Left ventricle myocardium superior (tissue), 1 donor: Measurements from ENCODE around the gene PIWIL4. TPM values are rescaled to one million over a fixed set of nuclear protein-coding genes. Genes with fewer than 3 reads are reported as not detected.
"Not testable (repeated sequence)": the region's sequence is repeated elsewhere in the genome, so short reads cannot be mapped to it uniquely, and the experiment has no call there.

Experiments
- ATAC-seq: fragments of 200-7000 bp; cut with Tn5 transposase; one replicate; pipeline ENCODE4 v1.9.1; 2020; ENCODE audit warnings: mild to moderate bottlenecking, moderate library complexity
- DNase-seq: peaks from one replicate; pipeline ENCODE4 v3.0.0-alpha.2; 2020
- intact Hi-C: fragments of 100-400 bp; cut with micrococcal nuclease; formaldehyde crosslinking; loops from one replicate; pipeline ENCODE4 v1.11.0; 2022
- total RNA-seq: library from RNA; stranded (reverse); fragmentation: NEBNext Ultra II Directional; extraction: Animal tissue kit (Norgen Biotek cat#: 25700); gene quantifications from one replicate; pipeline ENCODE4 v1.2.1, GENCODE V29; 2021
- donor health status: DM: no; HTN: yes; CAD: no; lungs with severe emphysema.

The PIWIL4 gene
- total RNA-seq, 1 donor from 2014 or later: 0.92 TPM

GRCh38 chr11:94623120-94623735 is 56.1 kb downstream of the PIWIL4 start:
- DNase-seq (no peak), ATAC-seq (peak; percentile 94)
- intact Hi-C loops: loop anchor here (5.0 to 10.0 kb wide), 2 partner anchors 142 to 274 kb away; partner anchors contain the start of gene AMOTL1

GRCh38 chr11:94625422-94625821 is 58.3 kb downstream of the PIWIL4 start:
- not testable (repeated sequence) for ATAC-seq, DNase-seq
- intact Hi-C loops: loop anchor here (10.0 kb wide), 1 partner anchor 139 kb away; the partner anchor contains the start of gene AMOTL1

GRCh38 chr11:94627003-94627560 is 59.9 kb downstream of the PIWIL4 start:
- not testable (repeated sequence) for DNase-seq, ATAC-seq
- intact Hi-C loops: loop anchor here (10.0 kb wide), 1 partner anchor 138 kb away; the partner anchor contains the start of gene AMOTL1

GRCh38 chr11:94629741-94630140 is 62.6 kb downstream of the PIWIL4 start:
- intact Hi-C loops: loop anchor here (10.0 kb wide), 1 partner anchor 135 kb away; the partner anchor contains the start of gene AMOTL1
- ATAC-seq: no peak
- no peak for DNase-seq

GRCh38 chr11:94630221-94630620 is 63.1 kb downstream of the PIWIL4 start:
- no peak for DNase-seq
- no peak for ATAC-seq
- intact Hi-C loops: no loop called here

- intact Hi-C loops: no loop called here
- no peak for ATAC-seq
- no peak for DNase-seq
These were observed 65.2 kb downstream of the PIWIL4 start for GRCh38 chr11:94632356-94632755.

- DNase-seq (no peak), ATAC-seq (no peak)
- intact Hi-C loops: no loop called here
These were observed 67.9 kb downstream of the PIWIL4 start for GRCh38 chr11:94635072-94635471.

GRCh38 chr11:94636388-94636949 is 69.3 kb downstream of the PIWIL4 start:
- DNase-seq (no peak), ATAC-seq (no peak)
- intact Hi-C loops: no loop called here

GRCh38 chr11:94638301-94638901 is 71.2 kb downstream of the PIWIL4 start:
- intact Hi-C loops: no loop called here
- no peak for DNase-seq
- ATAC-seq: peak; percentile 22

GRCh38 chr11:94638902-94639373 is 71.8 kb downstream of the PIWIL4 start:
- DNase-seq (no peak), ATAC-seq (peak; percentile 72)
- intact Hi-C loops: no loop called here

GRCh38 chr11:94639901-94640721 is 72.9 kb downstream of the PIWIL4 start:
- DNase-seq: peak; percentile 35
- peak; percentile 42 for ATAC-seq
- intact Hi-C loops: no loop called here

GRCh38 chr11:94641167-94641761 is 74.1 kb downstream of the PIWIL4 start:
- DNase-seq (peak; percentile 64), ATAC-seq (peak; percentile 84)
- intact Hi-C loops: no loop called here

- intact Hi-C loops, ATAC-seq, DNase-seq: not testable (repeated sequence)
These were observed 76.0 kb downstream of the PIWIL4 start for GRCh38 chr11:94643186-94643585.

- peak; percentile 62 for DNase-seq
- peak; percentile 93 for ATAC-seq
- intact Hi-C loops: no loop called here
These were observed 80.8 kb downstream of the PIWIL4 start for GRCh38 chr11:94647926-94648325.

- DNase-seq (no peak), ATAC-seq (no peak)
- intact Hi-C loops: no loop called here
These were observed 81.6 kb downstream of the PIWIL4 start for GRCh38 chr11:94648789-94649188.

GRCh38 chr11:94649254-94649653 is 82.1 kb downstream of the PIWIL4 start:
- ATAC-seq (no peak), DNase-seq (no peak)
- intact Hi-C loops: no loop called here

GRCh38 chr11:94649964-94650623 is 82.9 kb downstream of the PIWIL4 start:
- DNase-seq (no peak), ATAC-seq (no peak)
- intact Hi-C loops: no loop called here

GRCh38 chr11:94650756-94651155 is 83.6 kb downstream of the PIWIL4 start:
- intact Hi-C loops: no loop called here

More at GRCh38 chr11:94650756-94651155, 83.6 kb downstream of the PIWIL4 start:
- DNase-seq: peak; percentile 82
- peak; percentile 83 for ATAC-seq
